Chondrocyte (in vitro differentiated cells): ENCODE measurements around the gene CD207. TPM values are rescaled to one million over a fixed set of nuclear protein-coding genes. Genes with fewer than 3 reads are reported as not detected.

Experiments used
- DNase-seq: peaks from one replicate; pipeline ENCODE4 v3.0.0; 2021; ENCODE audit warnings: mixed read lengths, low spot score
- H3K27ac Mint-ChIP-seq: one replicate; pipeline ENCODE4 v1.8.0; 2021; ENCODE audit warnings: mild to moderate bottlenecking, moderate library complexity, mixed read lengths; ENCODE audit not compliant: unreplicated experiment
- H3K27me3 Mint-ChIP-seq: 2 replicates; pipeline ENCODE4 v1.8.0; 2021; ENCODE audit warnings: low read depth, mixed read lengths
- H3K36me3 Mint-ChIP-seq: 2 replicates; pipeline ENCODE4 v1.8.0; 2021; ENCODE audit warnings: low read depth, mixed read lengths
- H3K4me1 Mint-ChIP-seq: 2 replicates; pipeline ENCODE4 v1.8.0; 2021; ENCODE audit warnings: low read depth, mild to moderate bottlenecking, mixed read lengths
- H3K4me3 Mint-ChIP-seq: one replicate; pipeline ENCODE4 v1.8.0; 2021; ENCODE audit warnings: mild to moderate bottlenecking, moderate library complexity, mixed read lengths; ENCODE audit not compliant: unreplicated experiment
- H3K9me3 Mint-ChIP-seq: 2 replicates; pipeline ENCODE4 v1.8.0; 2021; ENCODE audit warnings: low read depth, mixed read lengths
- CTCF ChIP-seq: fragments of 200-600 bp; sonication (generic); IDR thresholded peaks from 2 replicates; pipeline ENCODE4 v1.5.0; 2021; ENCODE audit warnings: antibody characterized with exemption, mild to moderate bottlenecking, moderate library complexity
- total RNA-seq: library from RNA; stranded (reverse); gene quantifications from 3 replicates; pipeline ENCODE4 v1.2.1, GENCODE V29; 2021

The CD207 gene
- total RNA-seq, 1 donor from 2014 or later, result not detected

GRCh38 chr2:70823249-70823648 is 12.4 kb downstream of the CD207 start:
- no peaks in the 10 kb centered on the region for H3K4me1 Mint-ChIP-seq
- TF ChIP-seq CTCF, result no peak
- H3K36me3 Mint-ChIP-seq, result no peaks in the 10 kb centered on the region
- H3K4me3 Mint-ChIP-seq, result no peak overlapping the region
- H3K27me3 Mint-ChIP-seq, result peaks cover 26% of the 10 kb centered on the region
- H3K9me3 Mint-ChIP-seq, result no peaks in the 10 kb centered on the region
- no peak overlapping the region for H3K27ac Mint-ChIP-seq
- DNase-seq, result no peak

GRCh38 chr2:70822843-70823242 is 12.8 kb downstream of the CD207 start:
- DNase-seq, result no peak
- no peaks in the 10 kb centered on the region for H3K4me1 Mint-ChIP-seq
- TF ChIP-seq CTCF, result no peak
- H3K9me3 Mint-ChIP-seq, result no peaks in the 10 kb centered on the region
- H3K27ac Mint-ChIP-seq, result no peak overlapping the region
- no peak overlapping the region for H3K4me3 Mint-ChIP-seq
- no peaks in the 10 kb centered on the region for H3K36me3 Mint-ChIP-seq
- peaks cover 30% of the 10 kb centered on the region for H3K27me3 Mint-ChIP-seq

- Mint-ChIP-seq H3K27me3 (peaks cover 47% of the 10 kb centered on the region), H3K36me3 (no peaks in the 10 kb centered on the region), H3K4me3 (no peak within 1 kb of the TSS)
These were observed 15.1 kb downstream of the CD207 start, which contains the start of gene CLEC4F for GRCh38 chr2:70820499-70820898. Gene CLEC4F (minus strand): TSS chr2:70820599. CDS start chr2:70820523, 76 bp downstream.

GRCh38 chr2:70817284-70817954 is 18.2 kb downstream of the CD207 start:
- H3K4me1 Mint-ChIP-seq, result no peaks in the 10 kb centered on the region
- no peak for DNase-seq
- peaks cover 55% of the 10 kb centered on the region for H3K27me3 Mint-ChIP-seq
- H3K27ac Mint-ChIP-seq, result no peak overlapping the region
- no peaks in the 10 kb centered on the region for H3K36me3 Mint-ChIP-seq
- TF ChIP-seq CTCF, result no peak
- no peaks in the 10 kb centered on the region for H3K9me3 Mint-ChIP-seq
- no peak overlapping the region for H3K4me3 Mint-ChIP-seq

More at GRCh38 chr2:70820499-70820898, 15.1 kb downstream of the CD207 start, which contains the start of gene CLEC4F:
- no peaks in the 10 kb centered on the region for H3K9me3 Mint-ChIP-seq
- DNase-seq, result no peak
- H3K27ac Mint-ChIP-seq, result no peak within 1 kb of the TSS
- no peaks in the 10 kb centered on the region for H3K4me1 Mint-ChIP-seq
- TF ChIP-seq CTCF, result no peak

- no peaks in the 10 kb centered on the region for H3K9me3 Mint-ChIP-seq
- no peak for TF ChIP-seq CTCF
- H3K27ac Mint-ChIP-seq, result no peak overlapping the region
- H3K4me1 Mint-ChIP-seq, result no peaks in the 10 kb centered on the region
- H3K4me3 Mint-ChIP-seq, result no peak overlapping the region
- H3K36me3 Mint-ChIP-seq, result no peaks in the 10 kb centered on the region
- no peak for DNase-seq
- H3K27me3 Mint-ChIP-seq, result peaks cover 59% of the 10 kb centered on the region
These were observed 18.9 kb downstream of the CD207 start for GRCh38 chr2:70816726-70817125.
